Uterus (tissue), 2 donors: ENCODE data around the gene CEND1.

Source experiments
- CTCF ChIP-seq, 4 experiments: fragments of 200-600 bp in 2 of 4; fragments of 450-650 bp in 2 of 4; sonication (generic) in 2 of 4; IDR thresholded peaks; one replicate each; pipeline ENCODE4 v1.5.1; 2016 to 2019; ENCODE audit warnings: antibody characterized with exemption in 4 of 4, mild to moderate bottlenecking in 2 of 4, moderate library complexity in 1 of 4
- POLR2A ChIP-seq, 2 donors: fragments of 450-650 bp; IDR thresholded peaks; one replicate each; pipeline ENCODE4 v1.6.1; 2016; ENCODE audit warnings: antibody characterized with exemption in 2 of 2, mild to moderate bottlenecking in 1 of 2, moderate library complexity in 1 of 2

- TF ChIP-seq CTCF (IDR thresholded peaks at IDR 0.05) (no peak), POLR2A (IDR thresholded peaks at IDR 0.05) (no peak)
Measured at GRCh38 chr11:813072-813455, 23.2 kb upstream of the CEND1 start.
